HEK293 (cell line): Measurements from ENCODE around the gene EXOSC2.

Source experiments
- CTCF ChIA-PET: fragments of 350-600 bp; formaldehyde crosslinking; extraction: SDS; loops from one replicate; lab custom pipeline; 2021; ENCODE audit warnings: antibody characterized with exemption; lab: Yijun Ruan, JAX
- POLR2A ChIA-PET: fragments of 300-600 bp; formaldehyde crosslinking; extraction: SDS; loops from one replicate; lab custom pipeline; 2020; ENCODE audit warnings: antibody characterized with exemption, inconsistent platforms; lab: Yijun Ruan, JAX
- H3K27ac ChIP-seq: fragments of 200-500 bp; sonication (Bioruptor generic); 2 replicates; pipeline ENCODE4 v1.5.1; 2014; ENCODE audit warnings: low read depth, low read length, control low read depth, inconsistent platforms; ENCODE audit errors: extremely low read depth
- H3K36me3 ChIP-seq, 2 experiments: fragments of 200-500 bp in 1 of 2; sonication (Bioruptor generic) in 1 of 2; 1 replicate in 1 of 2; 2 replicates in 1 of 2; pipeline ENCODE4 v1.5.1; 2014 to 2017; ENCODE audit warnings: inconsistent platforms in 2 of 2, low read length in 2 of 2; ENCODE audit not compliant: control insufficient read depth in 2 of 2, insufficient read depth in 1 of 2
- H3K4me1 ChIP-seq: fragments of 200-500 bp; sonication (Bioruptor generic); 2 replicates; pipeline ENCODE4 v1.5.1; 2014; ENCODE audit warnings: mild to moderate bottlenecking, low read length, inconsistent platforms; ENCODE audit not compliant: control insufficient read depth, insufficient read depth
- H3K4me3 ChIP-seq: 2 replicates; pipeline ENCODE4 v1.5.1; 2011; ENCODE audit warnings: low read depth, mild to moderate bottlenecking, control low read depth, low read length, moderate library complexity
- H3K9me3 ChIP-seq: fragments of 200-500 bp; sonication (Bioruptor generic); 2 replicates; pipeline ENCODE4 v1.5.1; 2014; ENCODE audit warnings: low read depth, low read length, inconsistent platforms; ENCODE audit not compliant: control insufficient read depth, insufficient read depth
- BCL11A ChIP-seq: fragments of 450-650 bp; formaldehyde crosslinking; IDR thresholded peaks from 2 replicates; pipeline ENCODE4 v1.5.1; 2016; ENCODE audit warnings: low read depth, missing biosample characterization, missing genetic modification characterization
- BCL11B ChIP-seq: fragments of 450-650 bp; formaldehyde crosslinking; IDR thresholded peaks from 2 replicates; pipeline ENCODE4 v1.5.1; 2016; ENCODE audit warnings: low read depth, missing biosample characterization, missing genetic modification characterization
- GFI1B ChIP-seq: fragments of 450-650 bp; formaldehyde crosslinking; IDR thresholded peaks from 2 replicates; pipeline ENCODE4 v1.5.1; 2016; ENCODE audit warnings: missing biosample characterization, missing genetic modification characterization
- MZF1 ChIP-seq: fragments of 450-650 bp; formaldehyde crosslinking; IDR thresholded peaks from 2 replicates; pipeline ENCODE4 v1.5.1; 2017; ENCODE audit warnings: missing biosample characterization, missing genetic modification characterization, borderline replicate concordance
- RBAK ChIP-seq: fragments of 450-650 bp; formaldehyde crosslinking; IDR thresholded peaks from 2 replicates; pipeline ENCODE4 v1.5.1; 2016; ENCODE audit warnings: missing biosample characterization, missing genetic modification characterization
- SP7 ChIP-seq: fragments of 450-650 bp; formaldehyde crosslinking; IDR thresholded peaks from 2 replicates; pipeline ENCODE4 v1.5.1; 2016; ENCODE audit warnings: missing biosample characterization, missing genetic modification characterization
- TRIM28 ChIP-seq: IDR thresholded peaks from 2 replicates; pipeline ENCODE4 v1.6.1; 2011; ENCODE audit warnings: low read length, control low read depth, borderline replicate concordance
- YY1 ChIP-seq: fragments of 450-650 bp; formaldehyde crosslinking; IDR thresholded peaks from 2 replicates; pipeline ENCODE4 v1.5.1; 2018; ENCODE audit warnings: missing biosample characterization, missing genetic modification characterization
- ZEB2 ChIP-seq: fragments of 450-650 bp; formaldehyde crosslinking; IDR thresholded peaks from 2 replicates; pipeline ENCODE4 v1.5.1; 2016; ENCODE audit warnings: missing biosample characterization, missing genetic modification characterization
- ZFHX2 ChIP-seq: fragments of 450-650 bp; formaldehyde crosslinking; conservative IDR thresholded peaks from 2 replicates; pipeline ENCODE4 v1.5.1; 2016; ENCODE audit warnings: missing biosample characterization, missing genetic modification characterization
- ZFP37 ChIP-seq: fragments of 450-650 bp; formaldehyde crosslinking; IDR thresholded peaks from 2 replicates; pipeline ENCODE4 v1.5.1; 2016; ENCODE audit warnings: missing biosample characterization, missing genetic modification characterization
- ZIC2 ChIP-seq: fragments of 450-650 bp; formaldehyde crosslinking; IDR thresholded peaks from 2 replicates; pipeline ENCODE4 v1.5.1; 2016; ENCODE audit warnings: missing biosample characterization, missing genetic modification characterization
- ZNF155 ChIP-seq: fragments of 450-650 bp; formaldehyde crosslinking; IDR thresholded peaks from 2 replicates; pipeline ENCODE4 v1.5.1; 2016; ENCODE audit warnings: missing biosample characterization, missing genetic modification characterization
- ZNF169 ChIP-seq: fragments of 450-650 bp; formaldehyde crosslinking; IDR thresholded peaks from 2 replicates; pipeline ENCODE4 v1.5.1; 2016; ENCODE audit warnings: missing biosample characterization, missing genetic modification characterization
- ZNF221 ChIP-seq: fragments of 450-650 bp; formaldehyde crosslinking; IDR thresholded peaks from 2 replicates; pipeline ENCODE4 v1.5.1; 2017; ENCODE audit warnings: missing biosample characterization, missing genetic modification characterization, borderline replicate concordance
- ZNF23 ChIP-seq: fragments of 450-650 bp; formaldehyde crosslinking; IDR thresholded peaks from 2 replicates; pipeline ENCODE4 v1.5.1; 2016; ENCODE audit warnings: missing biosample characterization, missing genetic modification characterization, borderline replicate concordance
- ZNF529 ChIP-seq: fragments of 450-650 bp; formaldehyde crosslinking; IDR thresholded peaks from 2 replicates; pipeline ENCODE4 v1.5.1; 2017; ENCODE audit warnings: missing genetic modification characterization, missing biosample characterization; ENCODE audit not compliant: insufficient replicate concordance
- ZNF555 ChIP-seq: fragments of 450-650 bp; formaldehyde crosslinking; conservative IDR thresholded peaks from 2 replicates; pipeline ENCODE4 v1.5.1; 2017; ENCODE audit warnings: missing biosample characterization, mild to moderate bottlenecking, missing genetic modification characterization, inconsistent platforms
- ZNF610 ChIP-seq: fragments of 450-650 bp; formaldehyde crosslinking; IDR thresholded peaks from 2 replicates; pipeline ENCODE4 v1.5.1; 2016; ENCODE audit warnings: missing biosample characterization, missing genetic modification characterization, borderline replicate concordance
- ZNF658 ChIP-seq: fragments of 450-650 bp; formaldehyde crosslinking; IDR thresholded peaks from 2 replicates; pipeline ENCODE4; 2016; ENCODE audit warnings: missing biosample characterization, missing genetic modification characterization
- ZNF792 ChIP-seq: fragments of 450-650 bp; formaldehyde crosslinking; IDR thresholded peaks from 2 replicates; pipeline ENCODE4 v1.5.1; 2016; ENCODE audit warnings: missing biosample characterization, missing genetic modification characterization
- ZNF837 ChIP-seq: fragments of 450-650 bp; formaldehyde crosslinking; IDR thresholded peaks from 2 replicates; pipeline ENCODE4 v1.5.1; 2016; ENCODE audit warnings: missing biosample characterization, missing genetic modification characterization
- TF ChIP-seq, protein P1 (sequence below): fragments of 450-650 bp; formaldehyde crosslinking; IDR thresholded peaks from 2 replicates; pipeline ENCODE4 v1.5.1; 2016; ENCODE audit warnings: missing biosample characterization, missing genetic modification characterization
- TF ChIP-seq, protein P2 (sequence below): fragments of 450-650 bp; formaldehyde crosslinking; IDR thresholded peaks from 2 replicates; pipeline ENCODE4 v1.5.1; 2016; ENCODE audit warnings: missing biosample characterization, missing genetic modification characterization
- TF ChIP-seq, protein P3 (sequence below): fragments of 450-650 bp; formaldehyde crosslinking; IDR thresholded peaks from 2 replicates; pipeline ENCODE4 v1.5.1; 2016; ENCODE audit warnings: missing biosample characterization, missing genetic modification characterization, borderline replicate concordance

The EXOSC2 gene

DNA sequence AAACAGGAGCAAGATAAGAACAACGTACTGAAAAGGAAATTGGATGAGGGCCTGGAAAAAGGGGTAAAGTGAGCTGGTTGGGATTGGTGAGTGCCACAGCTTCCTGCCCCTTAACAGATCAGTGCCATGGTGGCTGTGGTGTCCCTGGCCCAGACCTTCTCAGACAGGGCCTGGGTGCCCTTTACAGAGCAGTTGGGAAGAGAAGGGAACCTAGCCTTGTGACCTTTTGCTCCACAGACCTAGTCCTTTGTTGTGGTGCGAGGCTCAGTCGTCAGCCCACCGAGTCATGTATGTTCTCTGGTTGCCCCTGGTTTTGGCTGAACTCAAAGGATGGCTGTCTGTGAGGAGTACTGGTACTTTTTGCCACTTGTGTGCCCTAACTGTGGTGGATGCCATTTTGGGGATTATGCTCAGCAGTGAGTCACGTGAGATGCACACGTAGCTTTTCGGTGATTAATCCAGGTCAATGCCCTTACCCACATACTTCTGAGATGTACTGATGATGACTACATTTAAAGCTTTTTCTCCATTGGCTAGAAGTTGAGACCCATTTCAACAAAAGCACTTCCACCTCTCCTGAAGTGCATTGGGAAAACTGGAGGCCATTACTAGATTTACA, 48.4 kb downstream of the EXOSC2 start:
- Histone ChIP-seq H3K4me3 (no peak overlapping the region), H3K36me3 (no peaks in the 10 kb centered on the region), H3K9me3 (no peaks in the 10 kb centered on the region), H3K27ac (no peak overlapping the region), H3K4me1 (no peaks in the 10 kb centered on the region)
- CTCF ChIA-PET: interaction anchor here (0.7 to 1.2 kb wide), 7 partner anchors 27 to 310 kb away, joined by 3 to 4 read pairs (median 3); no protein-coding TSS in a partner anchor
- POLR2A ChIA-PET: no interaction called here
- TF ChIP-seq ZNF221 (tag by site-specific recombination): no peak
- peak; percentile 20; the same call in 1 of the 2 replicates for TF ChIP-seq MZF1 (tag by site-specific recombination)
- TF ChIP-seq BCL11B (tag by site-specific recombination): no peak
- TF ChIP-seq, protein P1, sequence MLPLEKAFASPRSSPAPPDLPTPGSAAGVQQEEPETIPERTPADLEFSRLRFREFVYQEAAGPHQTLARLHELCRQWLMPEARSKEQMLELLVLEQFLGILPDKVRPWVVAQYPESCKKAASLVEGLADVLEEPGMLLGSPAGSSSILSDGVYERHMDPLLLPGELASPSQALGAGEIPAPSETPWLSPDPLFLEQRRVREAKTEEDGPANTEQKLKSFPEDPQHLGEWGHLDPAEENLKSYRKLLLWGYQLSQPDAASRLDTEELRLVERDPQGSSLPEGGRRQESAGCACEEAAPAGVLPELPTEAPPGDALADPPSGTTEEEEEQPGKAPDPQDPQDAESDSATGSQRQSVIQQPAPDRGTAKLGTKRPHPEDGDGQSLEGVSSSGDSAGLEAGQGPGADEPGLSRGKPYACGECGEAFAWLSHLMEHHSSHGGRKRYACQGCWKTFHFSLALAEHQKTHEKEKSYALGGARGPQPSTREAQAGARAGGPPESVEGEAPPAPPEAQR (tag by site-specific recombination): no peak
- no peak for TF ChIP-seq ZNF555 (tag by site-specific recombination)
- TF ChIP-seq, protein P2, sequence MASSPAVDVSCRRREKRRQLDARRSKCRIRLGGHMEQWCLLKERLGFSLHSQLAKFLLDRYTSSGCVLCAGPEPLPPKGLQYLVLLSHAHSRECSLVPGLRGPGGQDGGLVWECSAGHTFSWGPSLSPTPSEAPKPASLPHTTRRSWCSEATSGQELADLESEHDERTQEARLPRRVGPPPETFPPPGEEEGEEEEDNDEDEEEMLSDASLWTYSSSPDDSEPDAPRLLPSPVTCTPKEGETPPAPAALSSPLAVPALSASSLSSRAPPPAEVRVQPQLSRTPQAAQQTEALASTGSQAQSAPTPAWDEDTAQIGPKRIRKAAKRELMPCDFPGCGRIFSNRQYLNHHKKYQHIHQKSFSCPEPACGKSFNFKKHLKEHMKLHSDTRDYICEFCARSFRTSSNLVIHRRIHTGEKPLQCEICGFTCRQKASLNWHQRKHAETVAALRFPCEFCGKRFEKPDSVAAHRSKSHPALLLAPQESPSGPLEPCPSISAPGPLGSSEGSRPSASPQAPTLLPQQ (tag by site-specific recombination): no peak
- no peak for TF ChIP-seq ZNF658 (tag by site-specific recombination)
- no peak for TF ChIP-seq BCL11A (tag by site-specific recombination)

DNA sequence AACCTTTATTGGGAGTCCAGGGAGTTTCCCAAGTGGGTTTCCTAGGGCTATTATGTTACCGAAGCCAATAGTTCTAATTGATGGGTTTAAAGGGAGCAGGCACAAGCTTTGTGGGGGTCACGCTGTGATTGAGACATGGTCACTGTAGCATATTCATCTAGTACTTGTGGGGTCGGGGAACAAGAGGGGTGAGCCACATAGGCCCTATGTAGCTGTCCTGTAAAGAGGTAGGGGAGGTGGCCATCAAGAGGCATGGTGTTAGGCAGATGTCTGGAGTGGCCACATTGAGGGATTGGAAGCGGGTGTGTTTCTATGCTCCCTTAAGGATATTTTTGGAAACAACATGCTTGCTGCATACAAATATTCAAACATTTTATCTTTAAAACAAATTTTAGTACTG, 50.1 kb downstream of the EXOSC2 start:
- CTCF ChIA-PET: interaction anchor here (0.6 kb wide), 1 partner anchor 11 kb away, joined by 7 read pairs; no protein-coding TSS in a partner anchor
- Histone ChIP-seq H3K36me3 (no peaks in the 10 kb centered on the region), H3K4me3 (no peak overlapping the region), H3K9me3 (no peaks in the 10 kb centered on the region), H3K4me1 (no peaks in the 10 kb centered on the region), H3K27ac (no peak overlapping the region)
- POLR2A ChIA-PET: no interaction called here
- TF ChIP-seq TRIM28: no peak
- no peak for TF ChIP-seq ZNF169
- no peak for TF ChIP-seq ZIC2

DNA sequence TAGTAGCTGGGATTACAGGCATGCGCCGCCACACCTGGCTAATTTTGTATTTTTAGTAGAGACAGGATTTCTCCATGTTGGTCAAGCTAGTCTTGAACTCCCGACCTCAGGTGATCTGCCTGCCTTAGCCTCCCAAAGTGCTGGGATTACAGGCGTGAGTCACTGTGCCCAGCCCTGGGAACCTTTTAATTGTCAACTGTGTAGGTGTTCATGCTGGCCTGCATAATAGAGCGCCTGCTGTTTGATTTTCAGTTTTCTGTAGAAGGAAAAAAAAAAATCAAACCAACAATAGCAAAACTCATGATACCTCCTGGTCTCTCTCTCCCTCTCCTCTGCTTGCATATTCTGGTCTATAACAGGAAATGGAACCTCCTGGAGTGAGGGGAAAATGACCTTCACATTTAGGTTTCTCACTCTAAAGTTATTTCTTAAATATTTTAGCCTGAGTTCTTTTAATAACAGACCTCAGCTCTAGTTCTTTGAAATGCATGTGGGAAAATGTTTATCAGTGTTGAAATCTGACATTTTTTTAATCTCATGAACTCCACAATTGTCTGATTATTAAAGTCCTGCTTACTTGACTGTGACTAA, 51.7 kb downstream of the EXOSC2 start:
- POLR2A ChIA-PET: no interaction called here
- Histone ChIP-seq H3K36me3 (no peaks in the 10 kb centered on the region), H3K27ac (no peak overlapping the region), H3K4me3 (no peak overlapping the region), H3K4me1 (no peaks in the 10 kb centered on the region), H3K9me3 (no peaks in the 10 kb centered on the region)
- CTCF ChIA-PET: no interaction called here
- TF ChIP-seq ZIC2 (peak; percentile 61), ZNF610 (no peak), YY1 (tag by site-specific recombination) (no peak), ZNF529 (tag by site-specific recombination) (no peak), ZFP37 (tag by site-specific recombination) (no peak), ZEB2 (tag by site-specific recombination) (no peak), ZNF792 (tag by site-specific recombination) (peak; percentile 51; the same call in 1 of the 2 replicates), RBAK (tag by site-specific recombination) (no peak), ZFHX2 (tag by site-specific recombination) (peak; percentile 12; the same call in 1 of the 2 replicates), ZNF837 (tag by site-specific recombination) (no peak), GFI1B (tag by site-specific recombination) (no peak), ZNF155 (tag by site-specific recombination) (no peak), SP7 (tag by site-specific recombination) (no peak), ZNF23 (tag by site-specific recombination) (no peak)
- TF ChIP-seq, protein P3, sequence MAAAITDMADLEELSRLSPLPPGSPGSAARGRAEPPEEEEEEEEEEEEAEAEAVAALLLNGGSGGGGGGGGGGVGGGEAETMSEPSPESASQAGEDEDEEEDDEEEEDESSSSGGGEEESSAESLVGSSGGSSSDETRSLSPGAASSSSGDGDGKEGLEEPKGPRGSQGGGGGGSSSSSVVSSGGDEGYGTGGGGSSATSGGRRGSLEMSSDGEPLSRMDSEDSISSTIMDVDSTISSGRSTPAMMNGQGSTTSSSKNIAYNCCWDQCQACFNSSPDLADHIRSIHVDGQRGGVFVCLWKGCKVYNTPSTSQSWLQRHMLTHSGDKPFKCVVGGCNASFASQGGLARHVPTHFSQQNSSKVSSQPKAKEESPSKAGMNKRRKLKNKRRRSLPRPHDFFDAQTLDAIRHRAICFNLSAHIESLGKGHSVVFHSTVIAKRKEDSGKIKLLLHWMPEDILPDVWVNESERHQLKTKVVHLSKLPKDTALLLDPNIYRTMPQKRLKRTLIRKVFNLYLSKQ (tag by site-specific recombination): no peak
